22Rv1 (cell line): ENCODE results near the gene CMPK2.

ENCODE experiments used
- CTCF ChIP-seq: fragments of 450-650 bp; IDR thresholded peaks from 2 replicates; pipeline ENCODE4 v1.5.1; 2017; ENCODE audit warnings: mild to moderate bottlenecking
- ZFX ChIP-seq: fragments of 450-650 bp; IDR thresholded peaks from 2 replicates; pipeline ENCODE4 v1.6.1; 2017; ENCODE audit warnings: antibody characterized with exemption, borderline replicate concordance

- TF ChIP-seq CTCF (no peak), ZFX (no peak)
Measured at GRCh38 chr2:6908291-6908690, 42.6 kb upstream of the CMPK2 start.
